Smooth muscle cell (in vitro differentiated cells): ENCODE measurements around the gene COX14. TPM values are rescaled to one million over a fixed set of nuclear protein-coding genes. Genes with fewer than 3 reads are reported as not detected.

Source experiments
- DNase-seq: peaks from one replicate; lab custom pipeline; 2025; ENCODE audit not compliant: unreplicated experiment; lab: John Stamatoyannopoulos, UW
- H2AFZ ChIP-seq: fragments of 200-600 bp; sonication (generic); 2 replicates; pipeline ENCODE4 v1.6.0; 2016; ENCODE audit warnings: antibody characterized with exemption, low read depth, mild to moderate bottlenecking
- H3F3A ChIP-seq: fragments of 200-600 bp; sonication (generic); 2 replicates; pipeline ENCODE4 v1.6.0; 2017; ENCODE audit warnings: antibody characterized with exemption, low read depth
- H3K27ac ChIP-seq: fragments of 200-600 bp; sonication (generic); 2 replicates; pipeline ENCODE4 v1.5.1; 2016; ENCODE audit warnings: low read depth, mild to moderate bottlenecking
- H3K27me3 ChIP-seq: fragments of 200-600 bp; sonication (generic); 2 replicates; pipeline ENCODE4 v1.6.1; 2016; ENCODE audit warnings: low read depth, mild to moderate bottlenecking
- H3K36me3 ChIP-seq: fragments of 200-600 bp; sonication (generic); 2 replicates; pipeline ENCODE4 v1.5.1; 2016; ENCODE audit warnings: low read depth
- H3K4me1 ChIP-seq: fragments of 200-600 bp; sonication (generic); 2 replicates; pipeline ENCODE4 v1.5.1; 2016; ENCODE audit warnings: low read depth
- H3K4me2 ChIP-seq: fragments of 200-600 bp; sonication (generic); 2 replicates; pipeline ENCODE4 v1.6.0; 2016; ENCODE audit warnings: mild to moderate bottlenecking
- H3K4me3 ChIP-seq: fragments of 200-600 bp; sonication (generic); 2 replicates; pipeline ENCODE4 v1.5.1; 2016; ENCODE audit warnings: mild to moderate bottlenecking
- H3K79me2 ChIP-seq: fragments of 200-600 bp; sonication (generic); 2 replicates; pipeline ENCODE4 v1.6.0; 2016; ENCODE audit warnings: low read depth, mild to moderate bottlenecking
- H3K9ac ChIP-seq: fragments of 200-600 bp; sonication (generic); 2 replicates; pipeline ENCODE4 v1.6.0; 2016; ENCODE audit warnings: low read depth
- H3K9me3 ChIP-seq: fragments of 200-600 bp; sonication (generic); replicated peaks from 2 replicates; pipeline ENCODE4 v1.5.1; 2016; ENCODE audit warnings: low read depth
- H4K20me1 ChIP-seq: fragments of 200-600 bp; sonication (generic); 2 replicates; pipeline ENCODE4 v1.6.0; 2016; ENCODE audit warnings: low read depth
- CTCF ChIP-seq: fragments of 200-600 bp; sonication (generic); IDR thresholded peaks from 2 replicates; pipeline ENCODE4 v1.5.1; 2017; ENCODE audit warnings: borderline replicate concordance, mild to moderate bottlenecking, antibody characterized with exemption; ENCODE audit not compliant: insufficient read depth, poor library complexity, severe bottlenecking
- WGBS: methylation state at CpG from one replicate; pipeline ENCODE4 v1.1.7; 2016; ENCODE audit warnings: low lambda C conversion rate; 5-methylcytosine and 5-hydroxymethylcytosine counted together
- polyA plus RNA-seq: library from polyadenylated mRNA; unstranded; fragments of >200 nt; fragmentation: Nextera tagmentation; extraction: Ambion mirVana; gene quantifications from 2 replicates; pipeline ENCODE4 v1.2.1, GENCODE V29; 2016
- total RNA-seq: library from RNA; depleted of rRNA; stranded (reverse); fragments of >200 nt; gene quantifications from 2 replicates; pipeline ENCODE4 v1.2.3, GENCODE V29; 2014

Gene COX14
- total and polyA plus RNA-seq, 2 experiments from 2014 or later: 18.6 to 67.9 TPM

GRCh38 chr12:50105913-50106450 lies 6.1 kb upstream of the COX14 start:
- TF ChIP-seq CTCF: no peak
- no peak overlapping the region for H3K27ac ChIP-seq
- no peaks in the 10 kb centered on the region for H3K27me3 ChIP-seq
- no peaks in the 10 kb centered on the region for H3K36me3 ChIP-seq
- no peaks in the 10 kb centered on the region for H4K20me1 ChIP-seq
- no peak overlapping the region for H3K9ac ChIP-seq
- H3F3A ChIP-seq: no peaks in the 10 kb centered on the region
- no peaks in the 10 kb centered on the region for H3K9me3 ChIP-seq
- H3K4me3 ChIP-seq: no peak overlapping the region
- DNase-seq: no peak
- peaks cover 10% of the 10 kb centered on the region for H3K4me1 ChIP-seq
- no peak overlapping the region for H3K4me2 ChIP-seq
- H2AFZ ChIP-seq: no peak overlapping the region
- H3K79me2 ChIP-seq: no peaks in the 10 kb centered on the region
- WGBS: 92% methylated on average over 11 of the region's 12 CpGs

- WGBS: 85% methylated on average over 3 of the region's 3 CpGs
- no peak for DNase-seq
- H3K79me2 ChIP-seq: no peaks in the 10 kb centered on the region
Measured at GRCh38 chr12:50106907-50107306, 5.1 kb upstream of the COX14 start.

DNA sequence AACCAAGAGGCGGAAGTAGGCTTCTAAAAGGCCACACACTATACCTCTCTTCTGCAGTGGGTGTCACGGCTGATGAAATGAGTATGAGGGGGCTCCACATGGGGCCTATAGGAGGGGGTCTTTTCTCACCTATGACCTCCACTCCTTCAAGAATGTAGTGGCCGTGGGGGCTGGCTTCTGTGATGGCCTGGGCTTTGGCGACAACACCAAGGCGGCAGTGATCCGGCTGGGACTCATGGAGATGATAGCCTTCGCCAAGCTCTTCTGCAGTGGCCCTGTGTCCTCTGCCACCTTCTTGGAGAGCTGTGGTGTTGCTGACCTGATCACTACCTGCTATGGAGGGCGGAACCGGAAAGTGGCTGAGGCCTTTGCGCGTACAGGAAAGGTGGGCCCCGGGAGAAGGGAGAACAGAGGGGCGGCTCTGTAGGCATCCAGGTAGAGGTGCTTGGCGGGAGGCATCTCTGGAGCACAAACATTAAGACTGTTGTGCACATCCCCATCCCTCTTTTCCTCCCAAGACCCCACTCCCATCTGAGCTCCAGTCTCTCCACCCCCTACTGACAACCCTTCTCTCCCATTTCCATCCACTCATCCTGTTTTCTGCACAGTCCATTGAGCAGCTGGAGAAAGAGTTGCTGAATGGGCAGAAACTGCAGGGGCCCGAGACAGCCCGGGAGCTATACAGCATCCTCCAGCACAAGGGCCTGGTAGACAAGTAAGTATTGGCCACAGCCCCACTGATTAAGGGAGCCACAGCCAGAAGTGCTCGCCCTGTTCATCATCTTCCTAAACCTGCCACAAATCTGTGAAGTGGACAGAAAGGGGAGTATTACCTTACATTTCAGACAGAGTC lies 4.4 kb upstream of the COX14 start:
- Histone ChIP-seq H3K4me3 (no peak overlapping the region), H3F3A (peaks cover 5% of the 10 kb centered on the region), H3K4me2 (no peak overlapping the region), H3K27me3 (no peaks in the 10 kb centered on the region), H3K27ac (no peak overlapping the region), H3K9ac (no peak overlapping the region), H3K79me2 (peaks cover under 1% of the 10 kb centered on the region), H3K9me3 (no peaks in the 10 kb centered on the region), H2AFZ (no peak overlapping the region), H3K4me1 (peaks cover 13% of the 10 kb centered on the region), H3K36me3 (no peaks in the 10 kb centered on the region), H4K20me1 (no peaks in the 10 kb centered on the region)
- WGBS: 93% methylated on average over 17 of the region's 17 CpGs
- DNase-seq: no peak
- TF ChIP-seq CTCF: no peak

More at GRCh38 chr12:50106907-50107306, 5.1 kb upstream of the COX14 start:
- Histone ChIP-seq H2AFZ (no peak overlapping the region), H3K9me3 (no peaks in the 10 kb centered on the region), H3K9ac (no peak overlapping the region), H3K4me3 (no peak overlapping the region), H3K4me1 (peaks cover 13% of the 10 kb centered on the region), H4K20me1 (no peaks in the 10 kb centered on the region), H3K36me3 (no peaks in the 10 kb centered on the region), H3F3A (no peaks in the 10 kb centered on the region), H3K27ac (no peak overlapping the region), H3K4me2 (no peak overlapping the region), H3K27me3 (no peaks in the 10 kb centered on the region)
- TF ChIP-seq CTCF: no peak
